ACC112 (cell line): Measurements from ENCODE around the gene STPG4.
A peak's percentile ranks its signal among the peaks of the same experiment; 100 is the strongest.
"Not testable (repeated sequence)": the region's sequence is repeated elsewhere in the genome, so short reads cannot be mapped to it uniquely, and the experiment has no call there.

ENCODE experiments used
- H2AFZ ChIP-seq: fragments of 200-600 bp; sonication (generic); one replicate; pipeline ENCODE4 v1.6.0; 2017; ENCODE audit warnings: antibody characterized with exemption, low read length; ENCODE audit not compliant: unreplicated experiment
- H3K27ac ChIP-seq: fragments of 200-600 bp; sonication (generic); 2 replicates; pipeline ENCODE4 v1.5.1; 2014; ENCODE audit warnings: low read depth, mild to moderate bottlenecking, antibody characterized with exemption, low read length, moderate library complexity
- H3K27me3 ChIP-seq: fragments of 200-600 bp; sonication (generic); 2 replicates; pipeline ENCODE4 v1.6.1; 2014; ENCODE audit warnings: mild to moderate bottlenecking, antibody characterized with exemption, low read length, moderate library complexity, mixed read lengths; ENCODE audit not compliant: insufficient read depth
- H3K36me3 ChIP-seq: fragments of 200-600 bp; sonication (generic); 2 replicates; pipeline ENCODE4 v1.6.1; 2016; ENCODE audit warnings: mild to moderate bottlenecking, antibody characterized with exemption, low read length, moderate library complexity, mixed read lengths; ENCODE audit not compliant: insufficient read depth
- H3K4me1 ChIP-seq: fragments of 200-600 bp; sonication (generic); one replicate; pipeline ENCODE4 v1.6.1; 2016; ENCODE audit warnings: low read length, mixed read lengths; ENCODE audit not compliant: insufficient read depth, unreplicated experiment, control insufficient read depth
- H3K4me3 ChIP-seq: fragments of 200-600 bp; sonication (generic); 2 replicates; pipeline ENCODE4 v1.5.1; 2014; ENCODE audit warnings: mild to moderate bottlenecking, low read depth, low read length
- H3K79me2 ChIP-seq: fragments of 200-600 bp; sonication (generic); one replicate; pipeline ENCODE4 v1.6.0; 2016; ENCODE audit warnings: low read length; ENCODE audit not compliant: control insufficient read depth, unreplicated experiment, insufficient read depth

The STPG4 gene

DNA sequence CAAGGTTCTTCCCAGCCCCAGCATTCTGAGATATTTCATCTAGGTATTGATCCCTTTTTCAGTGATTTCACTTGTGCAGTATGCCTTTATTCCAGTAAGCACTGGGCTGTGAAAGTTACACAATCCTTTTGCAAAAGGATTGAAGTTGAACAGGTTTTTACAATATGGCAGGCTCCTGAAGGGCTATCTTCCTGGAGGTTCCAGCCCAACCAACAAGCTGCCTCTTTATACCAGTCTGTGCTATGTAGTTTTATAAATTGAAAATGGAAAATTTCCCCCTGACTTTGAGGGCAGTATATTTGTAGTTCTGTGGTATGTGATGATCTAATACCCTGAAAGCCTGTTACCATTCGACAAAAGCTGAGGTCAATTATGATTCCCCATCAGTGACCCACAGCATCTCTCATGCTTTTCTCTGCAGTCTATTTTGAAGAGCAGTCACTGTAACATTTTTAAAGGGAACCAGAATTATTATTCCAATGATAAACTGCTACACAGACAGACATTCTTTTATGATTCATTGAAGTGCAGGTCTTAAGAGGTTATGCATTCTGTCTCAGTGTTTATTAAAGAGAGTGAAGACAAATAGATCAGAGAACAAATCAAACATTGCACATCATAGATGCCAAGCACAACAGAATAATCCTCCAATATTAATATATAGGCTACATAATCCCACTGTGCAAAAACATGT is 35.2 kb upstream of the STPG4 start:
- Histone ChIP-seq H3K4me1 (peaks cover 64% of the 10 kb centered on the region), H3K79me2 (no peaks in the 10 kb centered on the region), H3K27ac (peak overlapping the region; percentile 77), H3K27me3 (no peaks in the 10 kb centered on the region), H2AFZ (no peak overlapping the region), H3K4me3 (peak overlapping the region; percentile 27; the same call in 1 of the 2 replicates), H3K36me3 (no peaks in the 10 kb centered on the region)

- Histone ChIP-seq H3K79me2 (no peaks in the 10 kb centered on the region), H3K27me3 (no peaks in the 10 kb centered on the region), H3K4me3 (peak overlapping the region; percentile 27; the same call in 1 of the 2 replicates), H3K4me1 (peaks cover 57% of the 10 kb centered on the region), H3K36me3 (no peaks in the 10 kb centered on the region), H2AFZ (no peak overlapping the region), H3K27ac (peak overlapping the region; percentile 77)
Measured at GRCh38 chr2:47189635-47190034, 34.5 kb upstream of the STPG4 start.

GRCh38 chr2:47187069-47187468 is 32.0 kb upstream of the STPG4 start:
- Histone ChIP-seq H3K27ac (no peak overlapping the region), H2AFZ (no peak overlapping the region), H3K4me3 (no peak overlapping the region), H3K36me3 (no peaks in the 10 kb centered on the region), H3K27me3 (no peaks in the 10 kb centered on the region), H3K79me2 (no peaks in the 10 kb centered on the region), H3K4me1 (peaks cover 38% of the 10 kb centered on the region)

- Histone ChIP-seq H3K36me3 (no peaks in the 10 kb centered on the region), H2AFZ (no peak overlapping the region), H3K4me3 (no peak overlapping the region), H3K27me3 (no peaks in the 10 kb centered on the region), H3K27ac (no peak overlapping the region), H3K79me2 (no peaks in the 10 kb centered on the region), H3K4me1 (peaks cover 31% of the 10 kb centered on the region)
Measured at GRCh38 chr2:47186351-47186750, 31.2 kb upstream of the STPG4 start.

GRCh38 chr2:47185098-47185497 is 30.0 kb upstream of the STPG4 start:
- H3K4me1 ChIP-seq, result peaks cover 18% of the 10 kb centered on the region
- H2AFZ ChIP-seq, H3K4me3 ChIP-seq, H3K79me2 ChIP-seq, H3K27ac ChIP-seq, H3K27me3 ChIP-seq, H3K36me3 ChIP-seq: not testable (repeated sequence)

DNA sequence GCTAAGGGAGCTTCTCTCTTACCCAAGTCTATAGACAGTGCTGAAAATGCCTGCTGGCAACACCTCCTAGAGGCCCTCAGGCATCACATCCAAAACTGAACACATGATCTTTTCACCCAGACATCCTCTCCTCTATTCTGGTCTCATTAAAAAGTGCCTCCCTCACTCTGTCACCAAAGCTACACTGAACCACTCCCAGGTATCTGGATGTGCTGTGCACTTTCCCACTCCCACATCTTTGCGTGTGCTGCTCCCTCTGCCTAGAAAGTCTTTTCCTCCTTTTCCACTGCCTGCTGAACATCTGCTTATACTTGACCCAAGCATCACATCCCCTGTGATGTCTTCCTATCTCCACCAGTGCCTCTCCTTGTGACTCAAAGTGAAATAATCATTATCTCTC is 26.1 kb upstream of the STPG4 start:
- no peaks in the 10 kb centered on the region for H3K27me3 ChIP-seq
- no peaks in the 10 kb centered on the region for H3K36me3 ChIP-seq
- no peak overlapping the region for H3K4me3 ChIP-seq
- H3K27ac ChIP-seq, result no peak overlapping the region
- H2AFZ ChIP-seq, result no peak overlapping the region
- H3K79me2 ChIP-seq, result peaks cover 1% of the 10 kb centered on the region
- H3K4me1 ChIP-seq, result peaks cover 12% of the 10 kb centered on the region

DNA sequence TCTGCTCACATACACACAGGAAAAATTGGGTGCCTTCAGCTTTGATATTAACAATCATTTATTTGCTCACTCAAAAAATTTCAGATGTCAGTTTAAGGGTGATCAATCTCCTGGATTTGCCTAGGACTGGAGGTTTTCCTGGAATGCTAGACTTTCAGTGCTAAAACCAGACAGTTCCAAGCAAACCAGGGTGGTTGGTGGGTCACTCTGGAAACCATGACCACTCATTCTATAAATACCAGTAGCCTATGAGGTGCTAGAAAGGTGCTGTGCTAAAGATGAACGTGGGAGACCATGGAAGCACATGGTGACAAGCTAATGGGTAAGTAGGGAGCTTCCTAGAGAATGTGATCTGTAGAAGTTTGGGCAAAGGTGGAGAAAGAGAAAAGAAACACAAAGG is 25.4 kb upstream of the STPG4 start:
- Histone ChIP-seq H2AFZ (no peak overlapping the region), H3K27me3 (no peaks in the 10 kb centered on the region), H3K36me3 (no peaks in the 10 kb centered on the region), H3K4me1 (peaks cover 12% of the 10 kb centered on the region), H3K79me2 (peaks cover 8% of the 10 kb centered on the region), H3K27ac (no peak overlapping the region), H3K4me3 (no peak overlapping the region)

DNA sequence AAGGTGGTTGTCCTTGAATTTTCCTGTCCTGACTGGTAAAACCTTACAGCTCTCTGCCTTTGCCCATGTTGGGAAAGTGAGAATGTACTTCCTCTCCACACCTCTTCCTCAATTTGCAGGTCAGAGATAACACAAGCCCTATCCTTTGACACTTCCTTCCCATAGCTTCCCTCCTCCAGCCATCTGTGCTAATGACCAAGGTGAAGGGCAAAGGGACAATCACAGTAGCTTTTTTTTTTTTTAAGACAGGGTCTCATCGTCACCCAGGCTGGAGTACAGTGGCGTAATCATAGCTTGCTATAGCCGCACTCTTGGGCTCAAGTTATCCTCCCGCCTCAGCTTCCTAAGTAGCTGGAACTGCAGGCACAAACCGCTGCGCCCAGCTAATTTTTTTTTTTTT is 24.3 kb upstream of the STPG4 start:
- H3K27ac ChIP-seq, result no peak overlapping the region
- H3K27me3 ChIP-seq, result no peaks in the 10 kb centered on the region
- H2AFZ ChIP-seq, result no peak overlapping the region
- peaks cover 19% of the 10 kb centered on the region for H3K79me2 ChIP-seq
- no peaks in the 10 kb centered on the region for H3K36me3 ChIP-seq
- peaks cover 12% of the 10 kb centered on the region for H3K4me1 ChIP-seq
- H3K4me3 ChIP-seq, result no peak overlapping the region

DNA sequence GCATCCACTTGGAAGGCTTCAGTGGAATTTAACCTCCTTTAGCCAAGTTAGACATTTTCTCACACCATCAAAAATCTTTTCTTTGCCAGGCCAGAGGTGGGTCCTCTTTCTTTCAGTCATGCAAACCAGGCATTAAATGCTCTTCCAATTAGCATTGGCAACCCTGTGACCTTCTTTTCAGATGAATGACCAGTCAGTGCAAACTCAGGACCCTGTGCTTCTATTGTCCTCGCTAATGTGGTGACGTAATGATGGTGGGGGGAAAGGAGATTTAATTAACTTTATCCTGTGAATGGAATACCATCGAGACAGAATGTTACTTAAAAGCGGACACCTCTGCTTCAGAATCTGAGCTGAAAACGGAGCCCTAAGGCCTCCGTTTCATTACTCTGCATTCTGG is 23.2 kb upstream of the STPG4 start:
- Histone ChIP-seq H3K4me1 (peaks cover 14% of the 10 kb centered on the region), H3K4me3 (no peak overlapping the region), H2AFZ (no peak overlapping the region), H3K27me3 (no peaks in the 10 kb centered on the region), H3K79me2 (peaks cover 30% of the 10 kb centered on the region), H3K36me3 (no peaks in the 10 kb centered on the region), H3K27ac (no peak overlapping the region)

GRCh38 chr2:47177043-47177565 is 22.0 kb upstream of the STPG4 start:
- H3K36me3 ChIP-seq, result no peaks in the 10 kb centered on the region
- peaks cover 24% of the 10 kb centered on the region for H3K4me1 ChIP-seq
- H2AFZ ChIP-seq, result peak overlapping the region; percentile 63
- H3K79me2 ChIP-seq, result peaks cover 42% of the 10 kb centered on the region
- H3K27me3 ChIP-seq, result no peaks in the 10 kb centered on the region
- peak overlapping the region; percentile 98 for H3K4me3 ChIP-seq
- H3K27ac ChIP-seq, result peak overlapping the region; percentile 97

- Histone ChIP-seq H3K27me3 (no peaks in the 10 kb centered on the region), H3K4me1 (peaks cover 44% of the 10 kb centered on the region), H3K36me3 (0 out of 2 replicates have a peak, but pooled peaks cover 6% of the 10 kb centered on the region), H3K27ac (peak overlapping the region; percentile 97), H3K4me3 (peak overlapping the region; percentile 98), H3K79me2 (peaks cover 65% of the 10 kb centered on the region), H2AFZ (no peak overlapping the region)
Measured at GRCh38 chr2:47174733-47175361, 19.7 kb upstream of the STPG4 start.
